GM20000 (cell line): ENCODE data around the gene PNPLA3.

ENCODE experiments used
- DNase-seq: peaks from one replicate; pipeline ENCODE4 v3.0.0; 2012; ENCODE audit warnings: low spot score
- TF ChIP-seq, protein P1 (sequence below): IDR thresholded peaks from 2 replicates; pipeline ENCODE4 v1.5.1; 2012; ENCODE audit warnings: mild to moderate bottlenecking, control low read depth; ENCODE audit errors: extremely low read depth, missing control alignments

Gene PNPLA3

DNA sequence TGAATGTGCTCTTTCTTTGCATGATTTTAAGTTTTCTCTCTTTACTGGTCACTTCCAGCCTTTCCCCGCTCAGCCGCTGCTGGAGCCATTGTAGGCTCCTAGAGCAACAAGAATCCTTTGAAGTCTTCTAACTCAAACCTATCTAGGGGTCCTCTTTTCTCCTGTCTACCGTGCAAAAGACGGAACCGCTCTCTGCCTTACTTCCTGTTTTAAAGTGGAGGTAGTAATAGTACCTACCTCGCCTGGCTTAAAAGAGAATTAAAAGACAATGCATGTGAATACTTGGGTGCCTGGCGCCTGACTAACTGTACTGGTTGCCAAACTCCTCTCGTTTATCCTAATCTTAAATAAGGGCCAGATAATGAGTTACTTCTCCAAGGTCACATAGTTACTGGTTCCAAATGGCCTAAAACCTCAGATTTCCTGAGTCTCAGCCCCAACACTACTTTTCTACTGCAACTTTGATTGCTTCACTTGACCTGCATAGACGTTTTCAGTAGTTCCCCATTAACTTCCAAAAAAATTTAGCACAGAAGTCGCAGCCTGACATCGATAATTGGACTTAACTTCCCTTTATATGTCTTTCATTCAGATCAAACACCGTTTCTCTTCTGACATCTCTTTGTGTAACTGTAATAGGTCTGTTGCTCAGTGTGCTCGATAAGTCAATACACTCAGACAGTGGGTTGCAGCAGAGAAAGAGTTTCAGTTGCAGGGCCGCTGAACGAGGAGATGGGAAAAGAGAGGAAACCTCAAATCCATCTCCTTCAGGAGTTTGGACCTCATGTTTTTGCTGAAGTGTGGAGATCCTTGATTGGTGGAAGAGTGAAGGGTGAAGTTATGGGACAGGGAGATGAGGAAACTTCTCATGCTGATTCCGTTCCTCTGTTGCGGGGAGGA lies 32.5 kb downstream of the PNPLA3 start:
- DNase-seq = peak; percentile 21
- TF ChIP-seq, protein P1, sequence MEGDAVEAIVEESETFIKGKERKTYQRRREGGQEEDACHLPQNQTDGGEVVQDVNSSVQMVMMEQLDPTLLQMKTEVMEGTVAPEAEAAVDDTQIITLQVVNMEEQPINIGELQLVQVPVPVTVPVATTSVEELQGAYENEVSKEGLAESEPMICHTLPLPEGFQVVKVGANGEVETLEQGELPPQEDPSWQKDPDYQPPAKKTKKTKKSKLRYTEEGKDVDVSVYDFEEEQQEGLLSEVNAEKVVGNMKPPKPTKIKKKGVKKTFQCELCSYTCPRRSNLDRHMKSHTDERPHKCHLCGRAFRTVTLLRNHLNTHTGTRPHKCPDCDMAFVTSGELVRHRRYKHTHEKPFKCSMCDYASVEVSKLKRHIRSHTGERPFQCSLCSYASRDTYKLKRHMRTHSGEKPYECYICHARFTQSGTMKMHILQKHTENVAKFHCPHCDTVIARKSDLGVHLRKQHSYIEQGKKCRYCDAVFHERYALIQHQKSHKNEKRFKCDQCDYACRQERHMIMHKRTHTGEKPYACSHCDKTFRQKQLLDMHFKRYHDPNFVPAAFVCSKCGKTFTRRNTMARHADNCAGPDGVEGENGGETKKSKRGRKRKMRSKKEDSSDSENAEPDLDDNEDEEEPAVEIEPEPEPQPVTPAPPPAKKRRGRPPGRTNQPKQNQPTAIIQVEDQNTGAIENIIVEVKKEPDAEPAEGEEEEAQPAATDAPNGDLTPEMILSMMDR = no peak

DNA sequence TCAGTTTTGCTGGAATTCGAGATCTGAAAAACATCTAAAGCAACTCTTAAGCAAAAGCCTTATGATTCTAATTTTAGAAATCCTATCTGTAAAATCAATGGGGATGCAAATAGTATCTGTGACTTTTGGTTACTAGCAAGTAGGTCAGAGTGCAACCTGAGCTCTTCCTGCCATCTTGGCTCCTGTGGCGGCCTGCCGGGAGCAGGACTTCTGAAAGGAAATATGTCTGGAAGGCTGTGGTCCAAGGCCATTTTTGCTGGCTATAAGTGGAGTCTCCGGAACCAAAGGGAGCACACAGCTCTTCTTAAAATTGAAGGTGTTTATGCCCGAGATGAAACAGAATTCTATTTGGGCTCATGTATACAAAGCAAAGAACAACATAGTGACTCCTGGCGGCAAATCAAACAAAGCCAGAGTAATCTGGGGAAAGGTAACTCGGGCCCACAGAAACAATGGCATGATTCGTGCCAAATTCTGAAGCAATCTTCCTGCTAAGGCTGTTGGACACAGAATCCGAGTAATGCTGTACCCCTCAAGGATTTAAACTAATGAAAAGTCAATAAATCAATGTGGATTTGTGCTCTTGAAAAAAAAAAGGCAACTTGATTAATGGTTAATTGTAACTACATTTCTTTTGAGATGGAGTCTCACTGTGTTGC lies 33.3 kb downstream of the PNPLA3 start:
- TF ChIP-seq, protein P1 = no peak
- no peak for DNase-seq

DNA sequence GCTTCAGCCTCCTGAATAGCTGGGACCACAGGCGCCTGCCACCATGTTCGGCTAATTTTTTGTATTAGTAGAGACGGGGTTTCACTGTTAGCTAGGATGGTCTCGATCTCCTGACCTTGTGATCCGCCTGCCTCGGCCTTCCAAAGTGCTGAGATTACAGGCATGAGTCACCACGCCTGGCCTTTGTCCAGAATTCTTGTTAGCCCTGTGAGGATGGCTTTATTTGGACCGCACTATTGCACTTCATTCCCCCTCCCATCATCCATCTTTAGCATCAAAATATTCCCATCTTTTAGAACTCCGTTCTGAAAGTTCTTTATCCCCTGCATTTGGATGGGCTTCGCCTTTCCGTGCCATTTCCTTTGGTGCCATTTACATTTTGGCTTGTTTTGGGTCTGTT lies 34.3 kb downstream of the PNPLA3 start:
- DNase-seq = no peak
- TF ChIP-seq, protein P1 = no peak

DNA sequence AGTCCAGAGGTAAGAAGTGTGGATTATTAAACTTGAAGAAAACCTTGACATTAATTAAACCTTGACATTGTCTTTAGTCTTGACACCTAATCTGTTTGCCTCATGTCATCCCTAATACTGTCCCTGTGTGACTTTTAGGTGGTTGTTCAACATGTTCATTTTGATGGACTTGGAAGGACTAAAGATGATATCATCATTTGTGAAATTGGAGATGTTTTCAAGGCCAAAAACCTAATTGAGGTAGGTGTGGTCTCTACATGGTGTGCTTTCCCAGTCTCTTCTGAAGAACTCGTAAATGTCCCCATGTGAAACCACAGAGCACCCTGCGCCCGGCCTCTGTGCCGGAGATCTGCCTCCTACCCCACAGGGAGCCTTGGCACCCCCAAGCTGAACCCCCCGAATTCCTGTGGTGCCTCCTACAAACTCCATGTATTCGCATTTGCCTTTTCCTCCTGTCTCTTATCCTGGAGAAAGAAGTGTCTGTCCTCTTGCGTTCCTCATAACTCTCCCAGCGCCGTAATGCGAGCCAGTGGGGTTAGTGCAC lies 40.8 kb downstream of the PNPLA3 start:
- no peak for DNase-seq
- TF ChIP-seq, protein P1 = no peak

DNA sequence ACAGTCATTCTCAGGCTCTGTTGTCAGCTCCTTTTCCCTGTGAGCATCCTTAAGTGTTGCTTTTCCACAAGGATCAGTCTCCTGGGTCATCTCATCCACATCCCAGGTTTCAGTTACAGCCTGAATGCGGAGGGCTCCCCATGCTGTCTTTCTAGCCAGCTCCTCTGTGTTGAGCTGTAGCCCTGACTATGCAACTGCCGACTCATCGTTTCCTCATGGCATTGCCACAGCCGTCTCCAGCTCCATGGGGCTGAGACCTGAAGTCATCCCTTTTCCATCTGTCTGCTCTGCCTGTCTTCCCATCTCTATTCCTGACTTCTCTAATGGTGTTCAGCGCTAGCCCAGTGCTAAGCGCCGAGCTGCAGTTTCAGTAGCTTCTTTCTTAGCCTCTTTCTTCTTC lies 43.5 kb downstream of the PNPLA3 start:
- no peak for DNase-seq
- TF ChIP-seq, protein P1 = no peak

DNA sequence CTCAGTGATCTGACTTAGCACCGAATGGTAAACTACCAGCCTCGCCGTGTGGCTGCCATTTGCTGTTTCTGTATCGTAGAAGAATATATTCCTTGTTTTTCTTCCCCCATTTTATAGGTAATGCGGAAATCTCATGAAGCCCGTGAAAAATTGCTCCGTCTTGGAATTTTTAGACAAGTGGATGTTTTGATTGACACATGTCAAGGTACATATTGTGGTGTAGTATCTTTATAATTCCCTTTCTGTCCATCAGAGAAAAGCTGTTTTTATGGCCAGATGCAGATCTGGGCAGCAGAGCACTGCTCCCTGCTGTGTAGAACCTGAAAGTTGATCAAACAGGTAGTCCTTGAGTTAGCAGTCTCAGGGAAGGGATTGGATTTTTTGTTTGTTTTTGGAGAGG lies 45.0 kb downstream of the PNPLA3 start:
- TF ChIP-seq, protein P1 = no peak
- DNase-seq = no peak
